Heart right ventricle (tissue), 16 donors: ENCODE data around the gene FBRS. TPM values are rescaled to one million over a fixed set of nuclear protein-coding genes. Genes with fewer than 3 reads are reported as not detected.
A peak's percentile ranks its signal among the peaks of the same experiment; 100 is the strongest.

ENCODE experiments used
- ATAC-seq, 8 donors: fragments of 200-7000 bp; cut with Tn5 transposase; one replicate each; pipeline ENCODE4 v1.9.1; 2020; ENCODE audit warnings: mild to moderate bottlenecking in 8 of 8, moderate library complexity in 8 of 8, moderate number of reproducible peaks in 1 of 8
- DNase-seq, 2 donors: peaks; one replicate each; pipeline ENCODE4 v3.0.0-alpha.2; 2020
- H3K27ac ChIP-seq, 10 donors: fragments of 200-600 bp; sonication (generic) in 2 of 10; one replicate each; pipeline versions ENCODE4 v1.5.0 to v1.8.0; 2020 to 2022; ENCODE audit warnings: mild to moderate bottlenecking in 3 of 10
- H3K27me3 ChIP-seq, 7 donors: fragments of 200-600 bp; one replicate each; pipeline ENCODE4 v1.8.0; 2021 to 2022; ENCODE audit warnings: mild to moderate bottlenecking in 2 of 7
- H3K36me3 ChIP-seq, 9 donors: fragments of 200-600 bp; sonication (generic) in 1 of 9; one replicate each; pipeline versions ENCODE4 v1.5.0 to v1.8.0; 2020 to 2022; ENCODE audit warnings: mild to moderate bottlenecking in 2 of 9
- H3K4me1 ChIP-seq, 9 donors: fragments of 200-600 bp; sonication (generic) in 1 of 9; one replicate each; pipeline versions ENCODE4 v1.5.0 to v1.8.0; 2020 to 2022; ENCODE audit warnings: mild to moderate bottlenecking in 4 of 9
- H3K4me3 ChIP-seq, 10 donors: fragments of 200-600 bp; sonication (generic) in 2 of 10; one replicate each; pipeline versions ENCODE4 v1.5.0 to v1.8.0; 2020 to 2022; ENCODE audit warnings: mild to moderate bottlenecking in 7 of 10, moderate library complexity in 2 of 10
- H3K9me3 ChIP-seq, 11 donors: fragments of 200-600 bp in 10 of 11; sonication (generic) in 2 of 11; one replicate each; pipeline versions ENCODE4 v1.5.0 to v1.8.0; 2013 to 2022; ENCODE audit warnings: mild to moderate bottlenecking in 2 of 11, control low read depth in 1 of 11, moderate library complexity in 1 of 11
- WGBS, 2 donors: extraction: QIAGEN DNeasy Blood & Tissue Kit; methylation state at CpG; one replicate each; pipeline ENCODE4 v1.1.7; 2013; ENCODE audit warnings: inconsistent platforms in 1 of 2; 5-methylcytosine and 5-hydroxymethylcytosine counted together
- intact Hi-C, 10 donors: fragments of 100-400 bp; cut with DNase I; formaldehyde crosslinking; loops; one replicate each; pipeline versions ENCODE4 v1.11.1 to v1.14.2; 2022
- polyA plus RNA-seq, 2 donors: library from polyadenylated mRNA; stranded (reverse); fragments of 200-250 nt; gene quantifications; one replicate each; pipeline ENCODE4 v1.2.3, GENCODE V29; 2013
- total RNA-seq, 10 donors: library from RNA; stranded (reverse); fragmentation: NEBNext Ultra II Directional in 3 of 10; extraction: Animal tissue kit (Norgen Biotek cat#: 25700) in 3 of 10; gene quantifications; one replicate each; pipeline versions ENCODE4 v1.2.1 to v1.2.4, GENCODE V29; 2021 to 2023
- TF ChIP-seq, protein P1 (sequence below), 9 donors: fragments of 200-600 bp; sonication (generic) in 2 of 9; IDR thresholded peaks; one replicate each; pipeline versions ENCODE4 v1.5.0 to v1.8.0; 2021 to 2022; ENCODE audit warnings: antibody characterized with exemption in 9 of 9, mild to moderate bottlenecking in 5 of 9, moderate library complexity in 1 of 9
- donor health status: Arrhythmogenic right ventricular cardiomyopathy.
- donor health status: ischemic (EF 13 %, LVEDD 7.1; RV severe dilation, severe dysfunction).
- donor health status: healthy with polysubstance abuse.
- donor health status: DM: no; HTN: yes; CAD: no.
- donor health status: DM: no; HTN: no; CAD: no.
- donor health status: ischemic (EF 25% LVEDD 6.9; RV normal size, moderate dysfunction).
- donor health status: ischemic (EF 25% LVEDD 5.7; RV mildly dilated, moderate dysfunction).
- donor health status: healthy.
- donor health status: DM: yes; HTN: yes; CAD: no.
- donor health status: Ischemic cardiomyopathy.
- donor health status: ischemic (EF 35%, LVEDD 5.7; RV mildly dilated, moderate dysfunction).
- donor health status: nonischemic (EF 11% LVEDD 7.7; RV severe dilation, severe dysfunction).
- donor health status: DM: yes; HTN: yes; CAD: no.
- donor health status: PGD.
- donor health status: ischemic (EF 29% LVEDD 5.4; RV normal size, mild dysfunction).
- donor health status: nonischemic (EF 23%, LVEDD 6.1; RV moderate dilation, normal function).

Gene FBRS
- total and polyA plus RNA-seq, 12 donors: 24.6 to 40.2 (median 29.3) TPM

DNA sequence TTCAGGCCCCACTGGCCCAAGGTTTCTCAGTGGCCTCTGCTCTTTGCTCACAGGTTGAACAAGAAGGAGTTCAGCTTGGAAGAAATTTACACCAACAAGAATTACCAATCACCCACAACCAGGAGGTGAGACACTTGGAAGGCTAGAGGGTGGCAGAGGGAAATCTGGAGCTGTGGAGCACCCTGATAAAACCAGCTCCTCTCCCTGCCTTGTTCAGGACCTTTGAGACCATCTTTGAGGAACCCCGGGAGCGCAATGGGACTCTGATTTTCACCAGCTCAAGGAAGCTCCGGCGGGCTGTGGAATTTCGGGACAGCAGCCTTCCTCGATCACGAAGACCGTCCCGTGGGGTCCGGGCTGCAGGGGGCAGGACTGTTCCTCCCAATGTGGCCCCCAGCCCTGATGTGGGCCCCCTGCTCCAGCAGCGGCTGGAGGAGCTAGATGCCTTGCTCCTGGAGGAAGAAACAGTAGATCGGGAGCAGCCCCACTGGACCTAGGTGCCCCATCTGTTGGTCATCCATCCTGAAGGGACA lies 2.4 kb upstream of the FBRS start:
- ATAC-seq: no peak
- H3K27me3 ChIP-seq: no peaks in the 10 kb centered on the region
- H3K27ac ChIP-seq: peak overlapping the region in 1 of 10 donors; percentile 78
- intact Hi-C loops: loop anchor here in 2 of 10 donors (10.0 kb wide), 3 partner anchors 131 to 841 kb away; partner anchors contain the start of genes PAGR1 (in 1 of the 2), PPP4C (in 1 of the 2), PRRT2 (in 1 of the 2) and ZNF768 (in 1 of the 2)
- H3K36me3 ChIP-seq: peaks cover 0 to 52% (median 21%) of the 10 kb centered on the region in 9 donors
- no peak overlapping the region for H3K4me3 ChIP-seq
- no peak for DNase-seq
- no peaks in the 10 kb centered on the region for H3K9me3 ChIP-seq
- H3K4me1 ChIP-seq: peaks cover 16 to 41% (median 38%) of the 10 kb centered on the region in 9 donors
- TF ChIP-seq, protein P1, sequence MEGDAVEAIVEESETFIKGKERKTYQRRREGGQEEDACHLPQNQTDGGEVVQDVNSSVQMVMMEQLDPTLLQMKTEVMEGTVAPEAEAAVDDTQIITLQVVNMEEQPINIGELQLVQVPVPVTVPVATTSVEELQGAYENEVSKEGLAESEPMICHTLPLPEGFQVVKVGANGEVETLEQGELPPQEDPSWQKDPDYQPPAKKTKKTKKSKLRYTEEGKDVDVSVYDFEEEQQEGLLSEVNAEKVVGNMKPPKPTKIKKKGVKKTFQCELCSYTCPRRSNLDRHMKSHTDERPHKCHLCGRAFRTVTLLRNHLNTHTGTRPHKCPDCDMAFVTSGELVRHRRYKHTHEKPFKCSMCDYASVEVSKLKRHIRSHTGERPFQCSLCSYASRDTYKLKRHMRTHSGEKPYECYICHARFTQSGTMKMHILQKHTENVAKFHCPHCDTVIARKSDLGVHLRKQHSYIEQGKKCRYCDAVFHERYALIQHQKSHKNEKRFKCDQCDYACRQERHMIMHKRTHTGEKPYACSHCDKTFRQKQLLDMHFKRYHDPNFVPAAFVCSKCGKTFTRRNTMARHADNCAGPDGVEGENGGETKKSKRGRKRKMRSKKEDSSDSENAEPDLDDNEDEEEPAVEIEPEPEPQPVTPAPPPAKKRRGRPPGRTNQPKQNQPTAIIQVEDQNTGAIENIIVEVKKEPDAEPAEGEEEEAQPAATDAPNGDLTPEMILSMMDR (IDR thresholded peaks at IDR 0.05): no peak
- WGBS, 2 donors: 91 to 97% methylated on average over 12 of the region's 12 CpGs

DNA sequence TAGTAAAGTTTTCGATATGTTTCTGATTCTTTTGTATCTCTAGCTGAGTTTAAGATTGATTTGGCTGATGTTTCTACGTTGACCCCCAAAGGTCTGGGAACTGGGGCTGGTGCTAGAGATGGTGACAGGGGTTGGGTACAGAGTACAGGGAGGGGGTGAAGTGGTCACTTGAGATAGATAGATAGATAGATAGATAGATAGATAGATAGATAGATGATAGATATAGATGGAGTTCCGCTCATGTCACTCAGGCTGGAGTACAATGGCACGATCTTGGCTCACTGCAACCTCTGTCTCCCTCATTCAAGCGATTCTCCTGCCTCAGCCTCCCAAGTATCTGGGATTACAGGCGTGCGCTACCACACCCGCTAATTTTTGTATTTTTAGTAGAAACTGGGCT lies 1.8 kb upstream of the FBRS start:
- Histone ChIP-seq H3K4me1 (peaks cover 19 to 46% (median 41%) of the 10 kb centered on the region in 9 donors), H3K27me3 (no peaks in the 10 kb centered on the region), H3K4me3 (no peak overlapping the region), H3K9me3 (no peaks in the 10 kb centered on the region), H3K36me3 (peaks cover 0 to 57% (median 25%) of the 10 kb centered on the region in 9 donors), H3K27ac (peak overlapping the region in 5 of 10 donors; percentile 78 to 99 (median 89))
- TF ChIP-seq, protein P1 (IDR thresholded peaks at IDR 0.05): no peak
- ATAC-seq (no peak), DNase-seq (no peak)
- WGBS, 2 donors: 96 to 98% methylated on average over 8 of the region's 8 CpGs
- intact Hi-C loops: loop anchor here in 2 of 10 donors (10.0 kb wide), 3 partner anchors 132 to 842 kb away; partner anchors contain the start of genes PAGR1 (in 1 of the 2), PPP4C (in 1 of the 2), PRRT2 (in 1 of the 2) and ZNF768 (in 1 of the 2)

GRCh38 chr16:30656974-30657865 lies 1.0 kb upstream of the FBRS start:
- intact Hi-C loops: loop anchor here in 2 of 10 donors (10.0 kb wide), 3 partner anchors 132 to 842 kb away; partner anchors contain the start of genes PAGR1 (in 1 of the 2), PPP4C (in 1 of the 2), PRRT2 (in 1 of the 2) and ZNF768 (in 1 of the 2)
- H3K36me3 ChIP-seq: peaks cover 0 to 66% (median 31%) of the 10 kb centered on the region in 9 donors

More at GRCh38 chr16:30656974-30657865, 1.0 kb upstream of the FBRS start:
- no peak for ATAC-seq
- H3K4me3 ChIP-seq: peak overlapping the region in 9 of 10 donors; percentile 34 to 91 (median 57)
- WGBS, 2 donors: 34 to 36% methylated on average over 32 of the region's 32 CpGs
- TF ChIP-seq, protein P1 (IDR thresholded peaks at IDR 0.05): no peak
- H3K9me3 ChIP-seq: no peaks in the 10 kb centered on the region
- H3K27me3 ChIP-seq: no peaks in the 10 kb centered on the region
- DNase-seq: no peak
- H3K27ac ChIP-seq: peak overlapping the region; percentile 55 to 99 (median 86)
- peaks cover 15 to 46% (median 43%) of the 10 kb centered on the region in 9 donors for H3K4me1 ChIP-seq
